GM23338 (cell line): ENCODE data around the gene FUNDC1. TPM values are rescaled to one million over a fixed set of nuclear protein-coding genes. Genes with fewer than 3 reads are reported as not detected.

Experiments used
- ATAC-seq: fragments of 200-7000 bp; cut with Tn5 transposase; 3 replicates; pipeline ENCODE4 v1.9.1; 2020
- DNase-seq: peaks from one replicate; pipeline ENCODE4 v3.0.0-alpha.2; 2015; ENCODE audit warnings: low spot score
- H2AFZ ChIP-seq: fragments of 200-600 bp; sonication (generic); 2 replicates; pipeline ENCODE4 v1.8.0; 2016; ENCODE audit warnings: antibody characterized with exemption, mild to moderate bottlenecking, moderate library complexity
- H3F3A ChIP-seq: fragments of 200-600 bp; sonication (generic); replicated peaks from 2 replicates; pipeline ENCODE4 v1.8.0; 2017; ENCODE audit warnings: antibody characterized with exemption, mixed run types, low read depth
- H3K27ac ChIP-seq: fragments of 200-600 bp; sonication (generic); 2 replicates; pipeline ENCODE4 v1.6.1; 2016; ENCODE audit warnings: low read depth
- H3K27me3 ChIP-seq: fragments of 200-600 bp; sonication (generic); 2 replicates; pipeline ENCODE4 v1.8.0; 2016; ENCODE audit warnings: mild to moderate bottlenecking, mixed run types, moderate library complexity; ENCODE audit not compliant: insufficient read depth
- H3K36me3 ChIP-seq: fragments of 200-600 bp; sonication (generic); 2 replicates; pipeline ENCODE4 v1.8.0; 2016; ENCODE audit warnings: mild to moderate bottlenecking; ENCODE audit not compliant: insufficient read depth
- H3K4me1 ChIP-seq: fragments of 200-600 bp; sonication (generic); 2 replicates; pipeline ENCODE4 v1.8.0; 2016; ENCODE audit warnings: mild to moderate bottlenecking, moderate library complexity; ENCODE audit not compliant: insufficient read depth
- H3K4me2 ChIP-seq: fragments of 200-600 bp; sonication (generic); 2 replicates; pipeline ENCODE4 v1.7.1; 2017; ENCODE audit warnings: mixed run types
- H3K4me3 ChIP-seq: fragments of 200-600 bp; sonication (generic); 2 replicates; pipeline ENCODE4 v1.6.1; 2016; ENCODE audit warnings: mixed run types
- H3K79me2 ChIP-seq: fragments of 200-600 bp; sonication (generic); replicated peaks from 2 replicates; pipeline ENCODE4 v1.8.0; 2017; ENCODE audit warnings: mild to moderate bottlenecking; ENCODE audit not compliant: insufficient read depth
- H3K9me2 ChIP-seq: fragments of 200-600 bp; sonication (generic); 2 replicates; pipeline ENCODE4 v1.8.0; 2017; ENCODE audit not compliant: insufficient read depth
- H4K20me1 ChIP-seq: fragments of 200-600 bp; sonication (generic); replicated peaks from 2 replicates; pipeline ENCODE4 v1.8.0; 2017; ENCODE audit warnings: mild to moderate bottlenecking; ENCODE audit not compliant: insufficient read depth
- H3K27ac Mint-ChIP-seq: 2 replicates; pipeline ENCODE4 v1.8.0; 2020; ENCODE audit warnings: inconsistent platforms, mild to moderate bottlenecking, moderate library complexity, mixed read lengths
- H3K27me3 Mint-ChIP-seq: 3 replicates; pipeline ENCODE4 v1.8.0; 2022; ENCODE audit warnings: low read depth, mild to moderate bottlenecking, moderate library complexity, mixed read lengths, inconsistent platforms; ENCODE audit not compliant: insufficient read depth, poor library complexity
- H3K36me3 Mint-ChIP-seq: 3 replicates; pipeline ENCODE4 v1.8.0; 2021; ENCODE audit warnings: low read depth, mild to moderate bottlenecking, inconsistent platforms, moderate library complexity, mixed read lengths
- H3K4me1 Mint-ChIP-seq: 3 replicates; pipeline ENCODE4 v1.8.0; 2020; ENCODE audit warnings: mild to moderate bottlenecking, inconsistent platforms, mixed read lengths
- H3K4me3 Mint-ChIP-seq: 3 replicates; pipeline ENCODE4 v1.8.0; 2021; ENCODE audit warnings: moderate library complexity, mild to moderate bottlenecking, inconsistent platforms, mixed read lengths
- H3K9me3 Mint-ChIP-seq: 3 replicates; pipeline ENCODE4 v1.8.0; 2020; ENCODE audit warnings: moderate library complexity, mild to moderate bottlenecking, inconsistent platforms, mixed read lengths
- CREB1 ChIP-seq: fragments of 250-450 bp; sonication (Bioruptor Pico); IDR thresholded peaks from 2 replicates; pipeline ENCODE4 v1.5.0; 2020; ENCODE audit warnings: low read depth, mild to moderate bottlenecking, moderate library complexity
- CTCF ChIP-seq, 2 experiments: fragments of 200-600 bp in 1 of 2; sonication (generic) in 1 of 2; conservative IDR thresholded peaks; 2 replicates each; pipeline versions ENCODE4 v1.5.1 to v1.6.1; 2016 to 2017; ENCODE audit warnings: antibody characterized with exemption in 2 of 2, low read depth in 2 of 2, mild to moderate bottlenecking in 2 of 2, moderate library complexity in 1 of 2
- EZH2phosphoT487 ChIP-seq: fragments of 200-600 bp; sonication (generic); IDR thresholded peaks from one replicate; pipeline ENCODE4 v1.8.1; 2018; ENCODE audit warnings: antibody characterized with exemption; ENCODE audit not compliant: unreplicated experiment
- JUNB ChIP-seq: IDR thresholded peaks from one replicate; pipeline ENCODE4 v1.6.1; 2016; ENCODE audit warnings: antibody characterized with exemption; ENCODE audit not compliant: unreplicated experiment
- NANOG ChIP-seq: IDR thresholded peaks from 2 replicates; pipeline ENCODE4 v1.6.1; 2016; ENCODE audit warnings: antibody characterized with exemption, borderline replicate concordance
- POLR2AphosphoS5 ChIP-seq: IDR thresholded peaks from 2 replicates; pipeline ENCODE4 v1.6.1; 2016; ENCODE audit warnings: antibody characterized with exemption, low read depth
- ZNF114 ChIP-seq: fragments of 250-450 bp; sonication (Bioruptor Pico); IDR thresholded peaks from 2 replicates; pipeline ENCODE4 v1.5.0; 2020; ENCODE audit warnings: mild to moderate bottlenecking, moderate library complexity
- ZNF331 ChIP-seq: fragments of 250-450 bp; sonication (Bioruptor Pico); IDR thresholded peaks from 2 replicates; pipeline ENCODE4 v1.5.0; 2020; ENCODE audit warnings: low read depth, mild to moderate bottlenecking, moderate library complexity
- ZNF462 ChIP-seq: fragments of 250-450 bp; sonication (Bioruptor Pico); IDR thresholded peaks from 2 replicates; pipeline ENCODE4 v1.5.0; 2020; ENCODE audit warnings: mild to moderate bottlenecking, moderate library complexity
- polyA plus RNA-seq: library from polyadenylated mRNA; unstranded; fragments of >200 nt; fragmentation: Nextera tagmentation; extraction: Ambion mirVana; gene quantifications from 2 replicates; pipeline ENCODE4 v1.2.1, GENCODE V29; 2016
- total RNA-seq: library from RNA; depleted of rRNA; stranded (reverse); fragments of >200 nt; shearing (Covaris generic); gene quantifications from 2 replicates; pipeline ENCODE4 v1.2.3, GENCODE V29; 2014
- TF ChIP-seq, protein P1 (sequence below): IDR thresholded peaks from 2 replicates; pipeline ENCODE4 v1.6.1; 2016; ENCODE audit warnings: antibody characterized with exemption

The FUNDC1 gene
- total and polyA plus RNA-seq, 2 experiments from 2014 or later, result 10.0 to 44.0 TPM

GRCh38 chrX:44503560-44503959 is 39.1 kb downstream of the FUNDC1 start:
- H3K27ac ChIP-seq, result no peak overlapping the region
- H3K4me3 ChIP-seq, result no peak overlapping the region
- no peaks in the 10 kb centered on the region for H3K9me2 ChIP-seq
- Mint-ChIP-seq H3K27ac (no peak overlapping the region), H3K4me1 (peaks cover 14% of the 10 kb centered on the region), H3K4me3 (no peak overlapping the region), H3K27me3 (no peaks in the 10 kb centered on the region), H3K9me3 (no peaks in the 10 kb centered on the region; the same call in 2 of the 3 replicates), H3K36me3 (no peaks in the 10 kb centered on the region)
- no peaks in the 10 kb centered on the region for H3K27me3 ChIP-seq
- H3K36me3 ChIP-seq, result no peaks in the 10 kb centered on the region
- H3K4me1 ChIP-seq, result no peaks in the 10 kb centered on the region
- ATAC-seq (no peak), DNase-seq (no peak)
- TF ChIP-seq NANOG, result no peak
- TF ChIP-seq ZNF114 (CRISPR knock-in tag), result no peak
- TF ChIP-seq ZNF462 (CRISPR knock-in tag), result no peak
- no peak for TF ChIP-seq EZH2phosphoT487
- no peak for TF ChIP-seq ZNF331 (CRISPR knock-in tag)
- TF ChIP-seq JUNB, result no peak
- TF ChIP-seq POLR2AphosphoS5, result no peak
- TF ChIP-seq CREB1 (CRISPR knock-in tag), result no peak
- TF ChIP-seq CTCF (conservative IDR thresholded peaks at IDR 0.05; ENCODE audit: low read depth in 2 of 2), result no peak
- TF ChIP-seq, protein P1, sequence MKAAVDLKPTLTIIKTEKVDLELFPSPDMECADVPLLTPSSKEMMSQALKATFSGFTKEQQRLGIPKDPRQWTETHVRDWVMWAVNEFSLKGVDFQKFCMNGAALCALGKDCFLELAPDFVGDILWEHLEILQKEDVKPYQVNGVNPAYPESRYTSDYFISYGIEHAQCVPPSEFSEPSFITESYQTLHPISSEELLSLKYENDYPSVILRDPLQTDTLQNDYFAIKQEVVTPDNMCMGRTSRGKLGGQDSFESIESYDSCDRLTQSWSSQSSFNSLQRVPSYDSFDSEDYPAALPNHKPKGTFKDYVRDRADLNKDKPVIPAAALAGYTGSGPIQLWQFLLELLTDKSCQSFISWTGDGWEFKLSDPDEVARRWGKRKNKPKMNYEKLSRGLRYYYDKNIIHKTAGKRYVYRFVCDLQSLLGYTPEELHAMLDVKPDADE, result no peak
- no peaks in the 10 kb centered on the region for H3K79me2 ChIP-seq
- H4K20me1 ChIP-seq, result no peaks in the 10 kb centered on the region
- H3K4me2 ChIP-seq, result no peak overlapping the region
- no peaks in the 10 kb centered on the region for H3F3A ChIP-seq
- no peak overlapping the region for H2AFZ ChIP-seq
